HG02852 (cell line): Measurements from ENCODE around the gene ITIH3.

Source experiments
- ATAC-seq: cut with Tn5 transposase; IDR thresholded peaks from one replicate; pipeline ENCODE4 v1.9.1; 2021; ENCODE audit warnings: mild to moderate bottlenecking, moderate library complexity; ENCODE audit not compliant: unreplicated experiment

ITIH3 gene

GRCh38 chr3:52843108-52843865 is 48.7 kb downstream of the ITIH3 start:
- ATAC-seq = no peak

GRCh38 chr3:52843881-52844280 is 49.3 kb downstream of the ITIH3 start:
- ATAC-seq = no peak

DNA sequence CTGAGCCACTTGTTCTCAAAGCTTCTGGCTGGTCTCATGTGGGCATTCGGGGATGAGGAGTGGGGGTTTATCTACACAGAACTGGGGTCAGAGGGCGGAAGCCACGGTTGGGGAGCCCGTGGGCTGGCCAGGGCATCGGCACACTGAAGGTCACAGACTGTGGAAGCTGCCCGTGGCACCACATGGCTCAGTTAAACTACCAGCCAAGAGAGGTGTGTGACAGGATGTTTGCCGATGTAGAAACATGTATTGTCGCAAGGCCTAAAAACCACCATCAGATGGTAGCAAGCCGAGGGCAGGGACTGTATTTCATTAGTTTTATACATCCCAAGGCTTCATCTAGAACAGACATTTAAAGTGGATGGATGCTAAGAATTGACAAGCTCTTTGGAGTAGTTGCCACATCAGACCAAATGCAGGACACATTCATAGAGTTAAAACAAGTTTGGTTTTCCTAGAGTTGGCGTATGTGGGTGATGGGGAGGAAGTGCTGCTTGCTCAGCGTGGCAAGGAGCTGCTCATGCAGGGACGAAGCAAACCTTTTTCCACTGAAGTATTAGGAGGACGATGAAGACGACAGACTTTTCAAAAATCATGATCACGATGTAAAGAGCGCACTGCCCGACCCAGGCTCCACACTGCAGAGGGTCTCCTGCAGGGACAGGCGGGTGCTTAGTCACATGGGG is 49.8 kb downstream of the ITIH3 start:
- ATAC-seq = no peak

GRCh38 chr3:52845157-52845556 is 50.6 kb downstream of the ITIH3 start:
- no peak for ATAC-seq

- no peak for ATAC-seq
Observed at GRCh38 chr3:52845691-52846431, 51.3 kb downstream of the ITIH3 start.

- ATAC-seq = no peak
Observed at GRCh38 chr3:52846432-52846965, 51.9 kb downstream of the ITIH3 start.

DNA sequence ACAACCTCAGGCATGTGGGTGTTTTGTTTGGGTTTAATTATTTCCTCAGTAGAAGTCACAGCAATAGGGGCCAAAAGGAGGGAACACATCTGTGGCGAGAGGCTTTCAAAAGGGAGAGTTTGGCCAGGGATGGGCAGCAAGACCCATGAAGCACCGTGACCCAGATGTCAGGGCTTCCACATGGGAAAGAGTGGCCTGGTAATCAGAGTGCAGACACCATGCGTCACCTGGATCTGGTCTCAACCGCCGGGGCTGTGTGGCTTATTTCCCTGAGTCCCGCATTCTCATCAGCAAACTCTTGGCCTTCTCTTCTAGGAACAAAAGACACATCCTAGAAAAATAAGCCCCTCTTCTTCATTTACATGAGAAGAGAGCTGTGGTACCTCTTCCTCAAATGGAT is 52.6 kb downstream of the ITIH3 start:
- ATAC-seq = no peak

GRCh38 chr3:52847726-52848125 is 53.1 kb downstream of the ITIH3 start:
- ATAC-seq = no peak

DNA sequence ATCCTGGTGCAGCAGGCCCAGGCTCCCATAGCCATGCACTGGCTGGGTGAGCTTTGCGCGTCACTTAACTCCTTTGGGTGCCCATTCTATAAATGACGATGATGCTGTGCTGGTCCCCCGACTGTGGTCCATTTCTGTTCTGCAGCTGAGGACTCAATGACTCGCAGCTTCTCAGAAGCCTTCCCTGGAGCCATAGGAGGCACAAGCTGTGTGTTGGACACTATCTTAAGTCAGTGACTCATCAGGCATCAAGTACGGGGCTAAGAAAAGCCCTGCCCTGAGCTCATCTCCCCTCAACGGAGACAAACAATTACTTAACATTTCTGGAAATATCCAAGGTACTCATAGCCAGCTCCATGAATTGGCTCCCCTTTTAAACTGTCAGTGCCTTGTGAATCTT is 54.0 kb downstream of the ITIH3 start:
- no peak for ATAC-seq

GRCh38 chr3:52849656-52850055 is 55.1 kb downstream of the ITIH3 start:
- no peak for ATAC-seq

DNA sequence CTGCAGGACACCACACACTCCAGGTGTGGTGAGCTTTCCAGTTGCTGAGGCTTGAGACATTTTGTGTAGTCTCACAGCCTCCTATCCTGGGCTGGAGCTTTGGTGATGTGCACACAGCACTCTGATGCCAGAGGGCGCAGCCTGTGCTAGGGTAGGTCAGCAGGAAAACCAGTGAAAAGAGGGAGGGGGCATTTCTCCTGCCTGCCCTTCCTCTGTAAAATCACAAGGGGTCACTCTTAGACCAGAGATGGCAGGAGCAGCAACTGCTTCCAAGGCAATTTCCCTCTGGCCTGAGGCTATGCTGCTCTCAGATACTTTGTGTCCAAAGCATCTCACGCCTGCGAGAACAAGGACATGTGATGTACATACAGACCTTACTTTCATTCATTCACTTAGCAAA is 56.8 kb downstream of the ITIH3 start:
- ATAC-seq = no peak

GRCh38 chr3:52852419-52852818 is 57.8 kb downstream of the ITIH3 start:
- no peak for ATAC-seq

- ATAC-seq = no peak
Observed at GRCh38 chr3:52854013-52854412, 59.4 kb downstream of the ITIH3 start.

- no peak for ATAC-seq
Observed at GRCh38 chr3:52856666-52857065, 62.1 kb downstream of the ITIH3 start.

- ATAC-seq = no peak
Observed at GRCh38 chr3:52857133-52857532, 62.5 kb downstream of the ITIH3 start.

- ATAC-seq = no peak
Observed at GRCh38 chr3:52857864-52858263, 63.3 kb downstream of the ITIH3 start.
